HepG2 (cell line): ENCODE results near the gene UBE2H. TPM values are rescaled to one million over a fixed set of nuclear protein-coding genes. Genes with fewer than 3 reads are reported as not detected.

ENCODE experiments used
- ARNT ChIP-seq: fragments of 450-650 bp; IDR thresholded peaks from 2 replicates; pipeline ENCODE4 v1.6.1; 2017
- ATF7 ChIP-seq, 2 experiments: fragments of 450-650 bp in 1 of 2; sonication (generic) in 1 of 2; formaldehyde crosslinking in 1 of 2; IDR thresholded peaks; 2 replicates each; pipeline versions ENCODE4 v1.4.0 to v1.6.1; 2016 to 2020; ENCODE audit warnings: antibody characterized with exemption in 1 of 2, mild to moderate bottlenecking in 1 of 2, missing genetic modification reagents in 1 of 2
- FLYWCH1 ChIP-seq: sonication (generic); formaldehyde crosslinking; IDR thresholded peaks from 2 replicates; pipeline ENCODE4 v1.8.1; 2023; ENCODE audit warnings: mild to moderate bottlenecking, missing genetic modification reagents
- KLF11 ChIP-seq: IDR thresholded peaks from 2 replicates; pipeline ENCODE4 v1.6.1; 2016; ENCODE audit warnings: missing compliant biosample characterization
- MBNL3 ChIP-seq: fragments of 250-450 bp; sonication (Bioruptor Pico); conservative IDR thresholded peaks from 2 replicates; pipeline ENCODE4 v1.8.0; 2022; ENCODE audit warnings: mild to moderate bottlenecking, inconsistent platforms
- MEF2D ChIP-seq: sonication (generic); formaldehyde crosslinking; IDR thresholded peaks from 2 replicates; pipeline ENCODE4 v1.5.1; 2020; ENCODE audit warnings: mild to moderate bottlenecking, missing genetic modification reagents
- NFE2L1 ChIP-seq: sonication (generic); formaldehyde crosslinking; IDR thresholded peaks from 2 replicates; pipeline ENCODE4 v1.4.0; 2020; ENCODE audit warnings: missing genetic modification reagents, mild to moderate bottlenecking, borderline replicate concordance
- PCBP2 ChIP-seq: fragments of 200-400 bp; formaldehyde crosslinking; optimal IDR thresholded peaks from 2 replicates; pipeline ENCODE3; 2018; ENCODE audit warnings: low read length, low read depth; ENCODE audit not compliant: poor library complexity, severe bottlenecking
- PHF5A ChIP-seq: IDR thresholded peaks from one replicate; pipeline ENCODE4 v1.6.1; 2018; ENCODE audit warnings: low read depth, missing genetic modification reagents; ENCODE audit not compliant: unreplicated experiment
- RCOR2 ChIP-seq: IDR thresholded peaks from 2 replicates; pipeline ENCODE4 v1.6.1; 2016; ENCODE audit warnings: missing biosample characterization, missing genetic modification reagents
- SAP130 ChIP-seq: IDR thresholded peaks from 2 replicates; pipeline ENCODE4 v1.6.1; 2016; ENCODE audit warnings: low read depth
- SRY ChIP-seq: sonication (generic); formaldehyde crosslinking; IDR thresholded peaks from 2 replicates; pipeline ENCODE4 v1.8.0; 2022; ENCODE audit warnings: mild to moderate bottlenecking, missing genetic modification reagents
- ZBTB20 ChIP-seq: sonication (generic); formaldehyde crosslinking; IDR thresholded peaks from 2 replicates; pipeline ENCODE4 v1.8.1; 2023; ENCODE audit warnings: missing genetic modification reagents, low read depth, mild to moderate bottlenecking, borderline replicate concordance
- ZFP62 ChIP-seq: sonication (generic); formaldehyde crosslinking; IDR thresholded peaks from 2 replicates; pipeline ENCODE4 v1.4.0; 2020; ENCODE audit warnings: missing genetic modification reagents
- ZNF292 ChIP-seq: sonication (generic); formaldehyde crosslinking; IDR thresholded peaks from 2 replicates; pipeline ENCODE4 v1.8.1; 2022; ENCODE audit warnings: mild to moderate bottlenecking, low read depth, missing genetic modification reagents, borderline replicate concordance
- ZNF3 ChIP-seq: IDR thresholded peaks from 2 replicates; pipeline ENCODE4 v1.7.0; 2017; ENCODE audit warnings: inconsistent platforms
- ZNF432 ChIP-seq: sonication (generic); formaldehyde crosslinking; IDR thresholded peaks from 2 replicates; pipeline ENCODE4 v1.5.0; 2020; ENCODE audit warnings: missing genetic modification reagents, mild to moderate bottlenecking, borderline replicate concordance
- ZNF781 ChIP-seq: sonication (generic); formaldehyde crosslinking; IDR thresholded peaks from 2 replicates; pipeline ENCODE4 v1.5.1; 2020; ENCODE audit warnings: borderline replicate concordance, mild to moderate bottlenecking, missing genetic modification reagents; ENCODE audit errors: not compliant biosample characterization
- ZNF839 ChIP-seq: sonication (generic); formaldehyde crosslinking; IDR thresholded peaks from 2 replicates; pipeline ENCODE4 v1.4.0; 2020; ENCODE audit warnings: missing genetic modification reagents, mild to moderate bottlenecking, borderline replicate concordance
- ZNF878 ChIP-seq: sonication (generic); formaldehyde crosslinking; IDR thresholded peaks from 2 replicates; pipeline ENCODE4 v1.8.1; 2023; ENCODE audit warnings: mild to moderate bottlenecking, missing genetic modification reagents, moderate library complexity
- polyA plus RNA-seq, 8 experiments: library from polyadenylated mRNA; depleted of rRNA in 3 of 8; stranded (reverse) in 7 of 8; unstranded in 1 of 8; fragments of >200 nt; fragmentation: Illumina TruSeq in 4 of 8; extraction: Trizol in 4 of 8; gene quantifications; 2 replicates each; pipeline versions ENCODE4 v1.2.1 to v1.2.3, GENCODE V29; 2011 to 2016; ENCODE audit warnings: low read depth in 4 of 8, missing spikeins in 1 of 8, mixed read lengths in 1 of 8; ENCODE audit not compliant: insufficient read depth in 1 of 8
- total RNA-seq, 5 experiments: library from RNA; depleted of rRNA; stranded (reverse); fragments of >200 nt; fragmentation: Illumina TruSeq; extraction: Trizol; gene quantifications; 2 replicates each; pipeline ENCODE4 v1.2.3, GENCODE V29; 2016; ENCODE audit warnings: low read depth in 1 of 5
- TF ChIP-seq, protein P1 (sequence below): sonication (generic); formaldehyde crosslinking; IDR thresholded peaks from 2 replicates; pipeline ENCODE4 v1.4.0; 2020; ENCODE audit warnings: missing genetic modification reagents
- TF ChIP-seq, protein P2 (sequence below): sonication (generic); formaldehyde crosslinking; IDR thresholded peaks from 2 replicates; pipeline ENCODE4 v1.4.0; 2020; ENCODE audit warnings: missing genetic modification reagents
- TF ChIP-seq, protein P3 (sequence below): sonication (generic); formaldehyde crosslinking; IDR thresholded peaks from 2 replicates; pipeline ENCODE4 v1.4.0; 2020; ENCODE audit warnings: mild to moderate bottlenecking, missing genetic modification reagents
- TF ChIP-seq, protein P4 (sequence below): sonication (generic); formaldehyde crosslinking; conservative IDR thresholded peaks from 2 replicates; pipeline ENCODE4 v1.4.0; 2020; ENCODE audit warnings: missing genetic modification reagents

The UBE2H gene
- total and polyA plus RNA-seq, 2 of the 13 experiments (the other 11 are each of a cell fraction or from before 2014, with no cell fraction given) = 15.5 to 40.1 TPM

DNA sequence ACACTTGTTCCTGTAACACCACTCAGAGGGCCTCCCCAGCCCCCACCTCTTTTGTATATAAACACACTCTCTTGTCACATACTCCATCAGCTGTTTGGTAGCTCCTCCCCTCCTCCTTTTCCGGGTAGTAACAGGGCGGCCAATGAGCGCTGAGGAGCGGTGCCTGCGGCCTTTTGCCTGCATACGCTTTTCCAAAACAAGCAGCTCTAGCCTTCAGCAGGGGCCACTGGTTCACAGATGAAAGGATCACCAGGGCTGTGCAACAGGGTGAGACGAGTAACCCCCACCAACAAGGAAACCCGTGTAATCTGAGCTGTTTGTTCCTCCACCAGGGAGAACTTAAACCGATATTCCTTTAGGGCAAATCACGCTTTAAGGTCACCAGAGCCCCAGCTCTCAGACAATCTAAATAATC lies 3.9 kb downstream of the UBE2H start (continued):
- TF ChIP-seq, protein P1, sequence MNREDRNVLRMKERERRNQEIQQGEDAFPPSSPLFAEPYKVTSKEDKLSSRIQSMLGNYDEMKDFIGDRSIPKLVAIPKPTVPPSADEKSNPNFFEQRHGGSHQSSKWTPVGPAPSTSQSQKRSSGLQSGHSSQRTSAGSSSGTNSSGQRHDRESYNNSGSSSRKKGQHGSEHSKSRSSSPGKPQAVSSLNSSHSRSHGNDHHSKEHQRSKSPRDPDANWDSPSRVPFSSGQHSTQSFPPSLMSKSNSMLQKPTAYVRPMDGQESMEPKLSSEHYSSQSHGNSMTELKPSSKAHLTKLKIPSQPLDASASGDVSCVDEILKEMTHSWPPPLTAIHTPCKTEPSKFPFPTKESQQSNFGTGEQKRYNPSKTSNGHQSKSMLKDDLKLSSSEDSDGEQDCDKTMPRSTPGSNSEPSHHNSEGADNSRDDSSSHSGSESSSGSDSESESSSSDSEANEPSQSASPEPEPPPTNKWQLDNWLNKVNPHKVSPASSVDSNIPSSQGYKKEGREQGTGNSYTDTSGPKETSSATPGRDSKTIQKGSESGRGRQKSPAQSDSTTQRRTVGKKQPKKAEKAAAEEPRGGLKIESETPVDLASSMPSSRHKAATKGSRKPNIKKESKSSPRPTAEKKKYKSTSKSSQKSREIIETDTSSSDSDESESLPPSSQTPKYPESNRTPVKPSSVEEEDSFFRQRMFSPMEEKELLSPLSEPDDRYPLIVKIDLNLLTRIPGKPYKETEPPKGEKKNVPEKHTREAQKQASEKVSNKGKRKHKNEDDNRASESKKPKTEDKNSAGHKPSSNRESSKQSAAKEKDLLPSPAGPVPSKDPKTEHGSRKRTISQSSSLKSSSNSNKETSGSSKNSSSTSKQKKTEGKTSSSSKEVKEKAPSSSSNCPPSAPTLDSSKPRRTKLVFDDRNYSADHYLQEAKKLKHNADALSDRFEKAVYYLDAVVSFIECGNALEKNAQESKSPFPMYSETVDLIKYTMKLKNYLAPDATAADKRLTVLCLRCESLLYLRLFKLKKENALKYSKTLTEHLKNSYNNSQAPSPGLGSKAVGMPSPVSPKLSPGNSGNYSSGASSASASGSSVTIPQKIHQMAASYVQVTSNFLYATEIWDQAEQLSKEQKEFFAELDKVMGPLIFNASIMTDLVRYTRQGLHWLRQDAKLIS (CRISPR knock-in tag) = no peak
- TF ChIP-seq MBNL3 (CRISPR knock-in tag) (no peak), ZNF432 (no peak), SAP130 (peak; percentile 98), ZNF878 (CRISPR knock-in tag) (peak; percentile 91; the same call in 1 of the 2 replicates), FLYWCH1 (no peak), SRY (CRISPR knock-in tag) (no peak), ZNF781 (CRISPR knock-in tag) (no peak), NFE2L1 (no peak), ZBTB20 (peak; percentile 14; the same call in 1 of the 2 replicates), ZFP62 (no peak), ZNF839 (CRISPR knock-in tag) (no peak), ATF7 (IDR thresholded peaks at IDR 0.05) (no peak), ATF7 (CRISPR knock-in tag; IDR thresholded peaks at IDR 0.05) (no peak; the same call in 1 of the 2 replicates), ZNF3 (CRISPR knock-in tag) (no peak), PHF5A (CRISPR knock-in tag) (peak; percentile 49), KLF11 (no peak), ARNT (no peak), MEF2D (CRISPR knock-in tag) (peak; percentile 60; the same call in 1 of the 2 replicates), PCBP2 (no peak), RCOR2 (CRISPR knock-in tag) (no peak), ZNF292 (CRISPR knock-in tag) (no peak)
- TF ChIP-seq, protein P2, sequence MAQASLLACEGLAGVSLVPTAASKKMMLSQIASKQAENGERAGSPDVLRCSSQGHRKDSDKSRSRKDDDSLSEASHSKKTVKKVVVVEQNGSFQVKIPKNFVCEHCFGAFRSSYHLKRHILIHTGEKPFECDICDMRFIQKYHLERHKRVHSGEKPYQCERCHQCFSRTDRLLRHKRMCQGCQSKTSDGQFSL (CRISPR knock-in tag) = no peak
- TF ChIP-seq, protein P3, sequence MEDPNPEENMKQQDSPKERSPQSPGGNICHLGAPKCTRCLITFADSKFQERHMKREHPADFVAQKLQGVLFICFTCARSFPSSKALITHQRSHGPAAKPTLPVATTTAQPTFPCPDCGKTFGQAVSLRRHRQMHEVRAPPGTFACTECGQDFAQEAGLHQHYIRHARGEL (CRISPR knock-in tag) = no peak
- TF ChIP-seq, protein P4, sequence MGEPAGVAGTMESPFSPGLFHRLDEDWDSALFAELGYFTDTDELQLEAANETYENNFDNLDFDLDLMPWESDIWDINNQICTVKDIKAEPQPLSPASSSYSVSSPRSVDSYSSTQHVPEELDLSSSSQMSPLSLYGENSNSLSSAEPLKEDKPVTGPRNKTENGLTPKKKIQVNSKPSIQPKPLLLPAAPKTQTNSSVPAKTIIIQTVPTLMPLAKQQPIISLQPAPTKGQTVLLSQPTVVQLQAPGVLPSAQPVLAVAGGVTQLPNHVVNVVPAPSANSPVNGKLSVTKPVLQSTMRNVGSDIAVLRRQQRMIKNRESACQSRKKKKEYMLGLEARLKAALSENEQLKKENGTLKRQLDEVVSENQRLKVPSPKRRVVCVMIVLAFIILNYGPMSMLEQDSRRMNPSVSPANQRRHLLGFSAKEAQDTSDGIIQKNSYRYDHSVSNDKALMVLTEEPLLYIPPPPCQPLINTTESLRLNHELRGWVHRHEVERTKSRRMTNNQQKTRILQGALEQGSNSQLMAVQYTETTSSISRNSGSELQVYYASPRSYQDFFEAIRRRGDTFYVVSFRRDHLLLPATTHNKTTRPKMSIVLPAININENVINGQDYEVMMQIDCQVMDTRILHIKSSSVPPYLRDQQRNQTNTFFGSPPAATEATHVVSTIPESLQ (CRISPR knock-in tag) = no peak
